SK-N-MC (cell line): Measurements from ENCODE around the gene PPP1R9A.

ENCODE experiments used
- EZH2 ChIP-seq: fragments of 200-600 bp; sonication (generic); IDR thresholded peaks from one replicate; pipeline ENCODE4 v1.6.1; 2017; ENCODE audit warnings: antibody characterized with exemption
- POLR2AphosphoS5 ChIP-seq: IDR thresholded peaks from 2 replicates; pipeline ENCODE4 v1.6.1; 2012; ENCODE audit warnings: mild to moderate bottlenecking, low read depth, low read length, borderline replicate concordance

- no peak for TF ChIP-seq POLR2AphosphoS5
- TF ChIP-seq EZH2, result no peak
Measured at GRCh38 chr7:95297041-95297440, 389.6 kb downstream of the PPP1R9A start.
